Measurements from ENCODE around the gene P2RX4. TPM values are rescaled to one million over a fixed set of nuclear protein-coding genes. Genes with fewer than 3 reads are reported as not detected.
A peak's percentile ranks its signal among the peaks of the same experiment; 100 is the strongest.
"Not testable (repeated sequence)": the region's sequence is repeated elsewhere in the genome, so short reads cannot be mapped to it uniquely, and the experiment has no call there.

P2RX4 gene
- total RNA-seq, 3 donors from 2014 or later, result 83.6 to 194 (median 132) TPM

DNA sequence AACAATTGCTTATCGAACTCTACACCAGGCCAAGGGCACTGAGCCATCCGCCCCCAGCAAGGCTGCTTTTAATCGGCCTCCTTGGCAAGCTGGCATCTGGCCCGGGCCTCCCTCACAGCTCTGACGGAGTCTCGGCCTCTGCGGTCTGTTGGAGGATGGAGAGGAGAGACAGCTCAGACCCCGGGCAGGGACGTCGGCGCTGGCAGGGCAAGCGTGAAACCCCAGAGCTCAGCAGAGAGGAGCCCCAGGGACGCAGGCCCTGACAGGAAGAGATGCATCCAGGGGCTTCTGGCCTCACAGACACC is 69.1 kb downstream of the P2RX4 start:
- TF ChIP-seq, protein P1, sequence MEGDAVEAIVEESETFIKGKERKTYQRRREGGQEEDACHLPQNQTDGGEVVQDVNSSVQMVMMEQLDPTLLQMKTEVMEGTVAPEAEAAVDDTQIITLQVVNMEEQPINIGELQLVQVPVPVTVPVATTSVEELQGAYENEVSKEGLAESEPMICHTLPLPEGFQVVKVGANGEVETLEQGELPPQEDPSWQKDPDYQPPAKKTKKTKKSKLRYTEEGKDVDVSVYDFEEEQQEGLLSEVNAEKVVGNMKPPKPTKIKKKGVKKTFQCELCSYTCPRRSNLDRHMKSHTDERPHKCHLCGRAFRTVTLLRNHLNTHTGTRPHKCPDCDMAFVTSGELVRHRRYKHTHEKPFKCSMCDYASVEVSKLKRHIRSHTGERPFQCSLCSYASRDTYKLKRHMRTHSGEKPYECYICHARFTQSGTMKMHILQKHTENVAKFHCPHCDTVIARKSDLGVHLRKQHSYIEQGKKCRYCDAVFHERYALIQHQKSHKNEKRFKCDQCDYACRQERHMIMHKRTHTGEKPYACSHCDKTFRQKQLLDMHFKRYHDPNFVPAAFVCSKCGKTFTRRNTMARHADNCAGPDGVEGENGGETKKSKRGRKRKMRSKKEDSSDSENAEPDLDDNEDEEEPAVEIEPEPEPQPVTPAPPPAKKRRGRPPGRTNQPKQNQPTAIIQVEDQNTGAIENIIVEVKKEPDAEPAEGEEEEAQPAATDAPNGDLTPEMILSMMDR (IDR thresholded peaks at IDR 0.05), result no peak
- ATAC-seq (no peak), DNase-seq (no peak)
- Histone ChIP-seq H3K36me3 (ENCODE audit: low read depth) (no peaks in the 10 kb centered on the region), H3K9me3 (no peaks in the 10 kb centered on the region), H3K4me3 (no peak overlapping the region), H3K4me1 (ENCODE audit: low read depth) (no peaks in the 10 kb centered on the region)
- intact Hi-C loops (cut with DNase I, micrococcal nuclease), result no loop called here

DNA sequence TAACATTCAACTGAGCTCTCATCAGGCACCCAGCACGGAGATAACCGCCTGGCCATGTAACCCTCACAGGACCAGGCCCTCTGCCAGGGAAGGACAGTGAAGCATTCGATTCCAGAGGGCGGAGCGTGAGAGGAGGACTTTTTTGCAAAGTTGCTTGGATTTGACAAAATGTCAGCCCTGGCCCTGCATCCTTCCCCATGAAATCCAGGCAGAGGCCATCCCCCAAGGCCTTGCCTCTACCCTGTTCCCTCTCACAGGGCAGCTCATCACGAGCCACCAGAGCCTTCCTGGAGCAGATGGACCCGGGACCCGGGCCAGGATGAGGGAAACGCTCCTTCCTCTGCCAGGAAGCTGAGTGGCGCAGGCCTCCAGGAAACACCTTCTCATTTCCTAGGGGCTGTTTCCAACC is 69.6 kb downstream of the P2RX4 start:
- H3K36me3 ChIP-seq (ENCODE audit: low read depth), result no peaks in the 10 kb centered on the region
- ATAC-seq (no peak), DNase-seq (peak in 1 of 3 donors; percentile 18)
- intact Hi-C loops (cut with DNase I, micrococcal nuclease), result no loop called here
- H3K9me3 ChIP-seq, result no peaks in the 10 kb centered on the region
- TF ChIP-seq, protein P1 (IDR thresholded peaks at IDR 0.05), result no peak
- H3K4me1 ChIP-seq (ENCODE audit: low read depth), result no peaks in the 10 kb centered on the region
- H3K4me3 ChIP-seq, result no peak overlapping the region

DNA sequence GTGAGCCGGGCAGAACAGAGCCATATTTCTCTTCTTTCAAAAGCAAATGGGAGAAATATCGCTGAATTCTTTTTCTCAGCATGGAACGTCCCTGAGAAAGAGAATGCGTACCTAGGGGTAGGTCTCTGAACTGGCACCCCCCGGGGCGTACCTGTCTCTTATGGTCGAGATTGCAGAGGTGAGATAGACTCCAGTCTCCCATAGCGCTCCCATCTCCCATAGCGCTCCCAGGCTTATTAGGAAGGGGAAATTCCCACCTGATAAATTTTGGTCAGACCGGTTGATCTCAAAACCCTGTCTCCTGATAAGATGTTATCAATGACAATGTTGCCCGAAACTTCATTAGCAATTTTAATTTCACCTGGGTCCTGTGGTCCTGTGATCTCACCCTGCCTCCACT is 70.6 kb downstream of the P2RX4 start:
- H3K9me3 ChIP-seq; intact Hi-C loops (cut with DNase I, micrococcal nuclease); H3K4me1 ChIP-seq (ENCODE audit: low read depth); ATAC-seq; DNase-seq; H3K36me3 ChIP-seq (ENCODE audit: low read depth); H3K4me3 ChIP-seq: not testable (repeated sequence)

DNA sequence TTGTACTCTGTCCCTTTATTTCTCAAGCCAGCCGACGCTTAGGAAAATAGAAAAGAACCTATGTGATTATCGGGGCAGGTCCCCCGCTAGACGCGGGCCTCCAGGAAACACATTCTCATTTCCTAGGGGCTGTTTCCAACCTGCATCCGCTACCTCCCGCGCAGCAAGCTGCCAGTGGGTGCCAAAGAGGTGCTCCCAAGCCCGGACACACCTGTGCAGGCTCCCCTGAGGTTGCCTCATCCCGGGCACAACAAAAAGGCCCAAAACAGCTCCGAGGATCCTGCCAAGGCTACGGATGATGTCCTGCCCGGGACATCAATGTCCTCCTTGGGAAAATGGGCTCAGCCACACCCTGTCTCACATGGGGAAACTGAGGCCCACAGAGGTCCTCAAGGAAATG is 71.2 kb downstream of the P2RX4 start:
- H3K4me3 ChIP-seq; DNase-seq; H3K4me1 ChIP-seq (ENCODE audit: low read depth); intact Hi-C loops (cut with DNase I, micrococcal nuclease); H3K36me3 ChIP-seq (ENCODE audit: low read depth); H3K9me3 ChIP-seq; ATAC-seq: not testable (repeated sequence)

DNA sequence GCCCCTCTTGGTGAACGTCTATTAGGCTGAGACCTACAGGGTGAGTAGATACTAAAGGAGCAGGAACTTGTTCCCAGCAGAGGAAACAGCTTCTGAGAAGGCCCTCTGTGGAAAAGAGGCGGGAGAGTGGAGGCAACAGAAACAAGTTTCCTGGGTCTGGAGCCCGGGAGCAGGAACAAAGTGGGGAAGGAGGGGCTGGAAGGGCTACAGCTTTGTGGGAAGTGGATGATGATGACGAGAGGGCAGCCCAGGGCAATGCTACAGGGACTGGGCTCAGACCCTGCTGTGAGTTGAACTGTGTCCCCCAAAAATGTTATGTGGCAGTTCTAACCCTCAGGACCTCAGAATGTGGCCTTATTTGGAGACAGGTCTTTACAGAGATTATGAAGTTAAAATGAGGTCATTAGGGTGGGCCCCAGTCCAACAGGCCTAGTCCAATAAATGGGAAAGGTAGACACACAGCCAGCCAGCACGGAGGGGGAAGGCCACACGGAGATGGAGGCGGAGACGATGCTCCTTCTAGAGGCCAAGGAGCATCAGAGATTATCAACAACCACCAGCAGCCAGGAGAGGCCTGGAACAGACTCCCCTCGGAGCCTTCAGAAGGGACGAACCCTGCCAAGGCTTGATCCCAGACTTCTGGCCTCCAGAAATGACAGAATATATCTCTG is 72.3 kb downstream of the P2RX4 start:
- DNase-seq, result no peak
- H3K4me3 ChIP-seq, result no peak overlapping the region
- ATAC-seq, result no peak
- H3K4me1 ChIP-seq (ENCODE audit: low read depth), result no peaks in the 10 kb centered on the region
- TF ChIP-seq, protein P1 (IDR thresholded peaks at IDR 0.05), result no peak
- H3K9me3 ChIP-seq, result no peaks in the 10 kb centered on the region
- no peaks in the 10 kb centered on the region for H3K36me3 ChIP-seq (ENCODE audit: low read depth)
- intact Hi-C loops (cut with DNase I, micrococcal nuclease), result no loop called here

DNA sequence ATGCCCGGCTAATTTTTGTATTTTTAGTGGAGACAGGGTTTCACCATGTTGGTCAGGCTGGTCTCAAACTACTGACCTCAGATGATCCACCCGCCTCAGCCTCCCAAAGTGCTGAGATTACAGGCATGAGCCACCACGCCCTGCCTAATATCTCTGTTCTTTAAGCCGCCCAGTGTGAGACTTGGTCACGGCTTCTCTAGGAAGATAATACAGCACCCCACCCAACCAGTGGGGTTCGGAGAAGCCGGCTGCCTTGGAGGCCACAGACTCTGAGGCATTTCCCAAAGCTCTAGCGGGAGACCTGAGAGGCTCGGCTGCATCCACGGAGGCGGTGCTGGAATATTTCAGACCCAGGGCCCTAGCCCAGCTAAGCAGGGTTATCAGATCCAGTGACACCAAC is 73.0 kb downstream of the P2RX4 start:
- H3K9me3 ChIP-seq; H3K36me3 ChIP-seq (ENCODE audit: low read depth); H3K4me1 ChIP-seq (ENCODE audit: low read depth); DNase-seq; intact Hi-C loops (cut with DNase I, micrococcal nuclease); H3K4me3 ChIP-seq; ATAC-seq: not testable (repeated sequence)

DNA sequence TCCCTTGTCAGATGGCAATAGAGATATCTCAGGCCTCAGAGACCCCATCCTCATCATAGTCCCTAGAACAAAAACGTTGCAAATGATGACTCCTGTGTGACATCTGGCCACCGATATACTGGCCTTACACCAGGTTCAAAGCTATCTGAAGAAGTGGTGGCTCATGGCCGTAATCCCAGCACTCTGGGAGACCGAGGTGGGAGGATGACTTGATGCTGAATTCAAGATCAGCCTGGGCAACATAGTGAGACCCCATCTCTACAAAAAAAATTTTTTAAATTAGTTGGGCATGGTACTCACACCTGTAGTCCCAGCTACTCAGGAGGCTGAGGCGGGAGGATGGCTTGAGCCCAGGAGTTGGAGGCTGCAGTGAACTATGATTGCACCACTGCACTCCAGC is 73.5 kb downstream of the P2RX4 start:
- Histone ChIP-seq H3K9me3 (no peaks in the 10 kb centered on the region), H3K36me3 (ENCODE audit: low read depth) (no peaks in the 10 kb centered on the region), H3K4me3 (no peak overlapping the region), H3K4me1 (ENCODE audit: low read depth) (no peaks in the 10 kb centered on the region)
- intact Hi-C loops (cut with DNase I, micrococcal nuclease), result no loop called here
- ATAC-seq (no peak), DNase-seq (no peak)
- TF ChIP-seq, protein P1 (IDR thresholded peaks at IDR 0.05), result no peak

Other genes with a start within 250 kb of the P2RX4 start
- 10 to 100 TPM in 2 of 3 donors, 1 to 10 TPM in 1; 6.5 to 22.6 (median 14.4) TPM for gene HNF1A, start 231.6 kb upstream of the P2RX4 start, total RNA-seq
- 10 to 100 TPM in 2 of 3 donors, 1 to 10 TPM in 1; 7.6 to 22.7 (median 11.9) TPM for gene C12orf43, start 193.6 kb upstream of the P2RX4 start, total RNA-seq
- 10 to 100 TPM in 2 of 3 donors, 1 to 10 TPM in 1; 3.7 to 32.4 (median 10.2) TPM for gene OASL, start 170.9 kb upstream of the P2RX4 start, total RNA-seq
- gene P2RX7, start 77.3 kb upstream of the P2RX4 start, total RNA-seq, result 10 to 100 TPM in 1 of 3 donors, 1 to 10 TPM in 2; 1.0 to 10.9 (median 1.4) TPM
- gene CAMKK2, start 86.6 kb downstream of the P2RX4 start, total RNA-seq, result 10 to 100 TPM; 44.0 to 57.1 (median 47.3) TPM
- gene ANAPC5, start 142.3 kb downstream of the P2RX4 start, total RNA-seq, result 10 to 100 TPM; 89.8 to 98.1 (median 93.8) TPM
- 10 to 100 TPM; 44.4 to 50.8 (median 46.8) TPM for gene RNF34, start 190.0 kb downstream of the P2RX4 start, total RNA-seq

All from mucosa of descending colon (tissue), 3 donors.